Fibroblast of skin of right quadriceps (primary cell): ENCODE measurements around the gene POLR2E.
A peak's percentile ranks its signal among the peaks of the same experiment; 100 is the strongest.

Experiments used
- DNase-seq: peaks from one replicate; pipeline ENCODE4 v3.0.0-alpha.2; 2013

The POLR2E gene

GRCh38 chr19:1109697-1110671 lies 14.8 kb upstream of the POLR2E start:
- DNase-seq = no peak

- DNase-seq = no peak
These were observed 13.9 kb upstream of the POLR2E start for GRCh38 chr19:1109032-1109551.

- DNase-seq = no peak
These were observed 13.3 kb upstream of the POLR2E start for GRCh38 chr19:1108291-1109031.

- no peak for DNase-seq
These were observed 12.6 kb upstream of the POLR2E start for GRCh38 chr19:1107661-1108261.

- DNase-seq = peak; percentile 35
These were observed 11.9 kb upstream of the POLR2E start for GRCh38 chr19:1106841-1107660.

- no peak for DNase-seq
These were observed 11.0 kb upstream of the POLR2E start for GRCh38 chr19:1105873-1106840.

GRCh38 chr19:1105008-1105872 lies 10.1 kb upstream of the POLR2E start:
- DNase-seq = peak; percentile 39

GRCh38 chr19:1104311-1105007 lies 9.3 kb upstream of the POLR2E start:
- DNase-seq = peak; percentile 70

- peak; percentile 100 for DNase-seq
These were observed 8.6 kb upstream of the POLR2E start, which contains the start of gene GPX4 for GRCh38 chr19:1103708-1104310. Gene GPX4 (plus strand): TSS chr19:1103994. CDS start chr19:1104044, 50 bp downstream.

GRCh38 chr19:1103132-1103707 lies 8.0 kb upstream of the POLR2E start:
- peak; percentile 39 for DNase-seq

GRCh38 chr19:1102407-1103131 lies 7.4 kb upstream of the POLR2E start:
- peak; percentile 99 for DNase-seq

GRCh38 chr19:1101337-1101698 lies 6.1 kb upstream of the POLR2E start:
- no peak for DNase-seq

- DNase-seq = no peak
These were observed 3.2 kb upstream of the POLR2E start for GRCh38 chr19:1098177-1099051.

GRCh38 chr19:1097810-1098176 lies 2.6 kb upstream of the POLR2E start:
- DNase-seq = no peak

GRCh38 chr19:1094655-1094977 lies 559 bp downstream of the POLR2E start:
- no peak for DNase-seq

- no peak for DNase-seq
These were observed 1.2 kb downstream of the POLR2E start for GRCh38 chr19:1093811-1094553.
